Left ventricle myocardium inferior (tissue), 1 donor: ENCODE measurements around the gene COQ10B. TPM values are rescaled to one million over a fixed set of nuclear protein-coding genes. Genes with fewer than 3 reads are reported as not detected.

Experiments used
- DNase-seq: peaks from one replicate; pipeline ENCODE4 v3.0.0-alpha.2; 2020
- H3K27ac ChIP-seq: fragments of 200-600 bp; replicated peaks from 2 replicates; pipeline ENCODE4 v1.8.0; 2021
- H3K27me3 ChIP-seq: fragments of 200-600 bp; 2 replicates; pipeline ENCODE4 v1.8.0; 2021; ENCODE audit warnings: low read depth
- H3K36me3 ChIP-seq: fragments of 200-600 bp; 2 replicates; pipeline ENCODE4 v1.8.0; 2021
- H3K4me1 ChIP-seq: fragments of 200-600 bp; 2 replicates; pipeline ENCODE4 v1.8.0; 2021
- H3K4me3 ChIP-seq: fragments of 200-600 bp; 2 replicates; pipeline ENCODE4 v1.8.0; 2021; ENCODE audit warnings: mild to moderate bottlenecking, moderate library complexity
- H3K9me3 ChIP-seq: fragments of 200-600 bp; replicated peaks from 2 replicates; pipeline ENCODE4 v1.8.0; 2021
- intact Hi-C: fragments of 100-400 bp; cut with micrococcal nuclease; formaldehyde crosslinking; loops from one replicate; pipeline ENCODE4 v1.11.0; 2022
- total RNA-seq: library from RNA; stranded (reverse); fragmentation: NEBNext Ultra II Directional; extraction: Animal tissue kit (Norgen Biotek cat#: 25700); gene quantifications from one replicate; pipeline ENCODE4 v1.2.1, GENCODE V29; 2021
- TF ChIP-seq, protein P1 (sequence below): fragments of 200-600 bp; IDR thresholded peaks from 2 replicates; pipeline ENCODE4 v1.8.0; 2021; ENCODE audit warnings: antibody characterized with exemption, mild to moderate bottlenecking, borderline replicate concordance
- donor health status: DM: no; HTN: yes; CAD: no; lungs with severe emphysema.

The COQ10B gene
- total RNA-seq, 1 donor from 2014 or later = 28.2 TPM

DNA sequence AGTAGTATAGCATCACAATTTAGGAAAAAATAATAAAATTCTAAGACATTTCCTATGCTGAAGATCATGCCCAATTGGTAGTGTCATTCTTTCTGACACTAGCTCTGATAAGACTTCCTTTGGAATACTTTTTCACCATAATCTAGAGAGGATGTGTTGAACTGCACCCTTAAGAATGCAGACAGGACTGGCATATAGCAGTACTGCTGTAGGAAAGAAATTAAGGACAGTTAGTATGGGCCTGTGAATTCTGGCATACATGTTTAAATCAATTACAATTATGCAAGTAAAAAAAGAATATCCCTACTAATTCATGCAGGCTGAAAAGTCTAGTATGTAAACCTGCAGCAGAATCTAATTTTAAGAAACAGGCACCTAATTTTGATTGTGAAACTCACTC, 33.9 kb upstream of the COQ10B start:
- no peak for DNase-seq
- intact Hi-C loops = no loop called here
- H3K27ac ChIP-seq = no peak overlapping the region
- no peaks in the 10 kb centered on the region for H3K9me3 ChIP-seq
- TF ChIP-seq, protein P1, sequence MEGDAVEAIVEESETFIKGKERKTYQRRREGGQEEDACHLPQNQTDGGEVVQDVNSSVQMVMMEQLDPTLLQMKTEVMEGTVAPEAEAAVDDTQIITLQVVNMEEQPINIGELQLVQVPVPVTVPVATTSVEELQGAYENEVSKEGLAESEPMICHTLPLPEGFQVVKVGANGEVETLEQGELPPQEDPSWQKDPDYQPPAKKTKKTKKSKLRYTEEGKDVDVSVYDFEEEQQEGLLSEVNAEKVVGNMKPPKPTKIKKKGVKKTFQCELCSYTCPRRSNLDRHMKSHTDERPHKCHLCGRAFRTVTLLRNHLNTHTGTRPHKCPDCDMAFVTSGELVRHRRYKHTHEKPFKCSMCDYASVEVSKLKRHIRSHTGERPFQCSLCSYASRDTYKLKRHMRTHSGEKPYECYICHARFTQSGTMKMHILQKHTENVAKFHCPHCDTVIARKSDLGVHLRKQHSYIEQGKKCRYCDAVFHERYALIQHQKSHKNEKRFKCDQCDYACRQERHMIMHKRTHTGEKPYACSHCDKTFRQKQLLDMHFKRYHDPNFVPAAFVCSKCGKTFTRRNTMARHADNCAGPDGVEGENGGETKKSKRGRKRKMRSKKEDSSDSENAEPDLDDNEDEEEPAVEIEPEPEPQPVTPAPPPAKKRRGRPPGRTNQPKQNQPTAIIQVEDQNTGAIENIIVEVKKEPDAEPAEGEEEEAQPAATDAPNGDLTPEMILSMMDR = no peak
- no peak overlapping the region for H3K4me3 ChIP-seq
- H3K36me3 ChIP-seq = peaks cover 87% of the 10 kb centered on the region
- peaks cover 44% of the 10 kb centered on the region for H3K4me1 ChIP-seq
- no peaks in the 10 kb centered on the region for H3K27me3 ChIP-seq

DNA sequence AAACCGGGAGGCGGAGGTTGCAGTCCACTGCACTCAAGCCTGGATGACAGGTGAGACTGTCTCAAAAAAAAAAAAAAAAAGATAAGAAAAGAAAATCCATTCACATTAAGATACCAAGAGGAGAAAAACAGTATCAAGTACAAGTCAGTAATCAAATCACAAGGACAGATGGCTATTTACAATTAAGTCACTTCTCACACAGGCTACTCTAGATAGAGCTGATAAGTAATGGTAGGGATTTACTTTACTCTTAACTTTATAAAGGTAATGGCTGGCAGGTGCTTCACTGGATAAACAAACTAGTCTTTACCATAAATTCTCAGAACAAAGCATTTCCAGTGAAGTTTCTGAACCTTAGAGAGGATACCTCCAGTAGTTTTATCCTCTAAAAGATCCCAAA, 30.0 kb upstream of the COQ10B start:
- no peaks in the 10 kb centered on the region for H3K9me3 ChIP-seq
- no peak for DNase-seq
- peaks cover 49% of the 10 kb centered on the region for H3K36me3 ChIP-seq
- H3K4me3 ChIP-seq = no peak overlapping the region
- no peak overlapping the region for H3K27ac ChIP-seq
- TF ChIP-seq, protein P1 = no peak
- no peaks in the 10 kb centered on the region for H3K27me3 ChIP-seq
- intact Hi-C loops = no loop called here
- peaks cover 74% of the 10 kb centered on the region for H3K4me1 ChIP-seq

DNA sequence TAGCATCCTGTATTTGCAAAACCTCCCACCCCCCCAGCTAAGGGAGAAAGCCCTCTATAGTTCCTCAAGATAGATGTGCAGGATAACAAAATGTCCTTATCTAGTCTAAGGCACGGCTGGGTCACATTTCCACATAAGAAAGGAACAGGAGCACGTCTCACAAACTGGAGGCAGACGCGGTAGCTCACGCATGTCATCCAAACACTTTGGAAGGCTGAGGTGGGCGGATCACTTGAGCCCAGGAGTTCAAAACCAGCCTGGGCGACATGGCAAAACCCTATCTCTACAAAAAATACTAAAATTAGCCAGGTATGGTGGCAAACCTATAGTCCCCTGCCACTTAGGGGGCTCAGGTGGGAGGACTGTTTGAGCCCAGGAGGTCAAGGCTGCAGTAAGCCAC, 27.8 kb upstream of the COQ10B start:
- intact Hi-C loops = no loop called here
- TF ChIP-seq, protein P1 = no peak
- Histone ChIP-seq H3K9me3 (no peaks in the 10 kb centered on the region), H3K36me3 (peaks cover 33% of the 10 kb centered on the region), H3K27ac (no peak overlapping the region), H3K4me3 (peak overlapping the region; percentile 24), H3K27me3 (no peaks in the 10 kb centered on the region), H3K4me1 (peaks cover 89% of the 10 kb centered on the region)
- DNase-seq = no peak

DNA sequence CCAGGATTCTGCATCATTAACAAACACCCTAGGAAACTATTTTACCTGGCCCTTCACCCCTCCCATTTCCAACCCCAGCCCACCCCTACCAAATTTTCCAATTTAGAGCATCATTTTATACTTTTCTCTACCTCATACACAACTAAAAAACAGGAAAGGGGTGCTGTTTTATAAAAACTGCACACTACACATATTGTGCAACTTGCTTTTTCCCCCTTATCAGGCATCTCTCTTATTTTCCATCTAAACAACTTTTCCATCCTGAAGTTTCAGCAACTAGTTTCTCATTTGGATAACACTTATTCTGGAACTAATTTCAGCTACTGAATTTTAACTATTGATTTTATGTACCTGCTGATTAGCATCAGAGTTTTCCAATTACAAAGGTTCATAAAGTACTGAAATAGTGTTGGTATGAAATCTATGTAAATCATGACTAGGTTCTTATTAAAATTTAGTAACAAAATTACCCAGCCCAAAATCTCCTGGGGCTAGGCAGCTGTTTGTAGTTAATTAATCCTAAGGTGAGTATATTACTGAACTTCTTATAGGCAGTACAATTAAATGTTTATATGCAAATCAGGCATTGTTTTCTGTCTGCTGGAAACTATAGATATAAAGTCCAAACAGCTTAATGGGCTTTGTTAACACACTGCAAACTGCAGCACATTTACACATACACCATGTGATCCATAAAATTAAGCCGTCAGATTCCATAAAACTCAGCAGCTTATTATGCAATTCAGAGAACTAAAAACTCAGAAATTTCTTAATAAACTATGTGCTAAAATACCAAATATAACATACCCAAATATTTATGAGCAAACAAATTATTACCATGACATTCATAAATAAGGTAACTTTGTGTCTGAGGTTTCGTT, 26.4 kb upstream of the COQ10B start:
- peaks cover 21% of the 10 kb centered on the region for H3K36me3 ChIP-seq

DNA sequence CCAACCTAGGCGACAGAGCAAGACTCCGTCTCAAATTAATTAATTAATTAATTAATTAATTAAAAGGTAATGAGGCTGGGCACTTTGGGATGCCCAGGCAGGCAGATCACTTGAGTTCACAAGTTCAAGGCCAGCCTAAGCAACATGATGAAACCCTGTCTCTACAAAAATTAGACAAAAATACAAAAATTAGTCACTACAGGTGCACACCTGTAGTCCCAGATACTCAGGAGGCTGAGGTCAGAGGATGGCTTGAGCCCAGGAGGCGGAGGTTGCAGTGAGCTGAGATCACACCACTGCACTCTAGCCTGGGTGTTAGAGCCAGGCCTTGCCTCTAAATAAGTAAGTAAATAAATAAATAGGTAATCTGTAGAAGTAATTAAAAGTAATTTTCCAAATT, 25.4 kb upstream of the COQ10B start:
- Histone ChIP-seq H3K27me3 (no peaks in the 10 kb centered on the region), H3K9me3 (no peaks in the 10 kb centered on the region), H3K4me1 (peaks cover 100% of the 10 kb centered on the region), H3K27ac (no peak overlapping the region), H3K4me3 (no peak overlapping the region), H3K36me3 (peaks cover 13% of the 10 kb centered on the region)
- no peak for DNase-seq
- TF ChIP-seq, protein P1 = no peak
- intact Hi-C loops = no loop called here

More for the DNA sequence above, 26.4 kb upstream of the COQ10B start:
- no peak overlapping the region for H3K4me3 ChIP-seq
- H3K27ac ChIP-seq = no peak overlapping the region
- intact Hi-C loops = no loop called here
- H3K4me1 ChIP-seq = peaks cover 94% of the 10 kb centered on the region
- TF ChIP-seq, protein P1 = no peak
- DNase-seq = no peak
- H3K9me3 ChIP-seq = no peaks in the 10 kb centered on the region
- no peaks in the 10 kb centered on the region for H3K27me3 ChIP-seq
